CD4-positive, alpha-beta T cell (primary cell): ENCODE measurements around the gene APOBEC4. TPM values are rescaled to one million over a fixed set of nuclear protein-coding genes. Genes with fewer than 3 reads are reported as not detected.
"Not testable (repeated sequence)": the region's sequence is repeated elsewhere in the genome, so short reads cannot be mapped to it uniquely, and the experiment has no call there.

Experiments used
- ATAC-seq: fragments of 200-7000 bp; cut with Tn5 transposase; one replicate; pipeline ENCODE4 v1.10.0; 2022; ENCODE audit warnings: mild to moderate bottlenecking; ENCODE audit not compliant: poor library complexity
- CTCF ChIA-PET: fragments of 350-600 bp; sonication (Branson Sonifier 250); formaldehyde crosslinking; loops from one replicate; lab custom pipeline; 2021; ENCODE audit warnings: antibody characterized with exemption, inconsistent platforms; lab: Charles Lee
- POLR2A ChIA-PET: fragments of 350-600 bp; sonication (Branson Sonifier 250); formaldehyde crosslinking; loops from one replicate; lab custom pipeline; 2021; ENCODE audit warnings: antibody characterized with exemption, inconsistent platforms; lab: Charles Lee
- DNase-seq, 14 experiments: peaks; one replicate each; pipeline ENCODE4 v3.0.0-alpha.2; 2013 to 2020; ENCODE audit warnings: mixed read lengths in 2 of 14
- H3K27ac ChIP-seq, 2 donors: one replicate each; pipeline versions ENCODE4 v1.5.1 to v1.7.0; 2013; ENCODE audit warnings: low read length in 2 of 2, low read depth in 1 of 2, mild to moderate bottlenecking in 1 of 2
- H3K27me3 ChIP-seq, 2 experiments: 1 replicate in 1 of 2; 2 replicates in 1 of 2; pipeline versions ENCODE4 v1.6.1 to v1.7.0; 2013; ENCODE audit warnings: low read length in 2 of 2, control low read depth in 1 of 2, mild to moderate bottlenecking in 1 of 2, moderate library complexity in 1 of 2; ENCODE audit not compliant: insufficient read depth in 2 of 2, control insufficient read depth in 1 of 2
- H3K36me3 ChIP-seq: one replicate; pipeline ENCODE4 v1.6.1; 2013; ENCODE audit warnings: low read length, control low read depth; ENCODE audit not compliant: insufficient read depth
- H3K4me1 ChIP-seq: one replicate; pipeline ENCODE4 v1.6.1; 2013; ENCODE audit warnings: low read length, control low read depth; ENCODE audit not compliant: insufficient read depth
- H3K4me3 ChIP-seq: one replicate; pipeline ENCODE4 v1.5.1; 2013; ENCODE audit warnings: mild to moderate bottlenecking, low read length, moderate library complexity
- H3K9me3 ChIP-seq, 2 experiments: 1 replicate in 1 of 2; 2 replicates in 1 of 2; pipeline versions ENCODE4 v1.6.1 to v1.7.0; 2013; ENCODE audit warnings: low read length in 2 of 2, mild to moderate bottlenecking in 2 of 2, control low read depth in 1 of 2, moderate library complexity in 1 of 2; ENCODE audit not compliant: control insufficient read depth in 1 of 2, insufficient read depth in 1 of 2
- H3K27ac Mint-ChIP-seq: one replicate; pipeline ENCODE4 v1.8.0; 2020; ENCODE audit warnings: mixed read lengths
- H3K27me3 Mint-ChIP-seq: one replicate; pipeline ENCODE4 v1.8.0; 2021; ENCODE audit warnings: mixed read lengths
- H3K36me3 Mint-ChIP-seq: one replicate; pipeline ENCODE4 v1.8.0; 2021; ENCODE audit warnings: low read depth, mixed read lengths
- H3K4me1 Mint-ChIP-seq: one replicate; pipeline ENCODE4 v1.8.0; 2021; ENCODE audit warnings: low read depth, mixed read lengths
- H3K4me3 Mint-ChIP-seq: one replicate; pipeline ENCODE4 v1.8.0; 2020; ENCODE audit warnings: mild to moderate bottlenecking, mixed read lengths
- H3K9me3 Mint-ChIP-seq: one replicate; pipeline ENCODE4 v1.8.0; 2020; ENCODE audit warnings: mixed read lengths
- intact Hi-C, 2 experiments: fragments of 100-400 bp; cut with DNase I in 1 of 2; cut with micrococcal nuclease in 1 of 2; formaldehyde crosslinking; loops; one replicate each; pipeline versions ENCODE4 v1.15.1 to v1.9.0; 2023 to 2025; cut with DNase I, micrococcal nuclease
- total RNA-seq, 174 experiments: library from RNA in 2 of 174; stranded (reverse) in 2 of 174; gene quantifications; one replicate each; pipeline ENCODE4 v1.2.3 and lab custom pipeline; 2021 to 2026
- TF ChIP-seq, protein P1 (sequence below): fragments of 200-600 bp; IDR thresholded peaks from one replicate; pipeline ENCODE4 v1.8.0; 2022; ENCODE audit warnings: antibody characterized with exemption, mild to moderate bottlenecking

APOBEC4 gene
- total RNA-seq, 2 experiments from 2014 or later: not detected

DNA sequence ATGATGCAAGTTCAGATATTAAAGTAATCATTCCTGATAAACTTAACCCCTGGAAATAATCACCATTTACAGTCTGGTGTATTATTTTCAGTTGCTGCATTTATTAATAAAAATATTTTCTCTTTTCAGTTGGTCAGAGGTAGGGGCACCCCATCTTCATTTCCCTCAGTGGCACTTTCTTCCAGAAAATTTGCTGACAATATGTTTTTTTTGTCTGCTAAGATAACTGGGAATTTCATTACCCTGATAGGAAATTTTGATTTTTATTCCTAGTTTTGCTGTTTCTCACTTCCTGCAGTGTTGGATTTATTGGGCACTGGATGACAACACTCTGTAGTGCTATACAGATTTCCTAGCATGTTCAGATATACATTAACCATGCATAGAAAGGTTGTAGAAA is 33.1 kb upstream of the APOBEC4 start:
- intact Hi-C loops: loop anchor here (5.0 to 10.0 kb wide), 2 partner anchors 34 to 229 kb away; partner anchors contain the start of gene APOBEC4 (in 1 of the 2)
- POLR2A ChIA-PET: no interaction called here

DNA sequence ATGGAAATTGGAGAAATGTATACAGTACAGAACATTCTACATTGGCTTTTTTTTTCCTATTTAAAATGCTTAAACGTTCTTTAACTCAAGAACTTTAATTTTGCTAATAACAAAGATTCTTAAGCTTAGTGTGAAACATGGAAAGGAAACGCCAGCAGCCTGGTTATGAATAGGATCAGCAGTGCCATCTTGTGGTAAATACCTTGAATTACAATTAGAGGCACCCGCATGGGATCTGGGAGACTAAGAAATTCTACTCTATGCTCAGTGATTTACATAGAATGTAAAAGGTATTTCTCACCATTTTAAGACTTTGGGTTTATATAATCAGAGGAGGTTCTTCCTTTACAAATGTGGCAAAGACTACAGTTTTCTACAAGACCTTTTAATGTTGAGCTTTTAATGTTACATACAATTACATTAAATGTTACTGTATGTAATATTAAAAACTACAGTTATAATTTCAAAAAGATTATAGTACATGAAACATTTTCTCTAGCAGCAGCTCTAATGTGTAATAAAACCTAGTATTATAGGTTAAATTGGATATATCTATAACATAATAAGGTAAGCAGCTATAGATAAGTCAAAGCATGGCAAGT is 32.1 kb upstream of the APOBEC4 start:
- no peaks in the 10 kb centered on the region for H3K4me1 Mint-ChIP-seq
- no peak overlapping the region for H3K27ac Mint-ChIP-seq
- Histone ChIP-seq H3K9me3 (no peaks in the 10 kb centered on the region), H3K36me3 (no peaks in the 10 kb centered on the region), H3K4me3 (no peak overlapping the region), H3K27ac (no peak overlapping the region), H3K4me1 (no peaks in the 10 kb centered on the region), H3K27me3 (no peaks in the 10 kb centered on the region)
- H3K4me3 Mint-ChIP-seq: no peak overlapping the region
- CTCF ChIA-PET: interaction anchor here (0.7 to 2.3 kb wide), 13 partner anchors 9 to 366 kb away, joined by 3 to 16 read pairs (median 3); partner anchors contain the start of genes APOBEC4 and TSEN15
- DNase-seq (peak in 7 of 14 experiments; percentile 2 to 73 (median 30)), ATAC-seq (peak; percentile 60)
- H3K9me3 Mint-ChIP-seq: no peaks in the 10 kb centered on the region
- H3K27me3 Mint-ChIP-seq: no peaks in the 10 kb centered on the region
- TF ChIP-seq, protein P1, sequence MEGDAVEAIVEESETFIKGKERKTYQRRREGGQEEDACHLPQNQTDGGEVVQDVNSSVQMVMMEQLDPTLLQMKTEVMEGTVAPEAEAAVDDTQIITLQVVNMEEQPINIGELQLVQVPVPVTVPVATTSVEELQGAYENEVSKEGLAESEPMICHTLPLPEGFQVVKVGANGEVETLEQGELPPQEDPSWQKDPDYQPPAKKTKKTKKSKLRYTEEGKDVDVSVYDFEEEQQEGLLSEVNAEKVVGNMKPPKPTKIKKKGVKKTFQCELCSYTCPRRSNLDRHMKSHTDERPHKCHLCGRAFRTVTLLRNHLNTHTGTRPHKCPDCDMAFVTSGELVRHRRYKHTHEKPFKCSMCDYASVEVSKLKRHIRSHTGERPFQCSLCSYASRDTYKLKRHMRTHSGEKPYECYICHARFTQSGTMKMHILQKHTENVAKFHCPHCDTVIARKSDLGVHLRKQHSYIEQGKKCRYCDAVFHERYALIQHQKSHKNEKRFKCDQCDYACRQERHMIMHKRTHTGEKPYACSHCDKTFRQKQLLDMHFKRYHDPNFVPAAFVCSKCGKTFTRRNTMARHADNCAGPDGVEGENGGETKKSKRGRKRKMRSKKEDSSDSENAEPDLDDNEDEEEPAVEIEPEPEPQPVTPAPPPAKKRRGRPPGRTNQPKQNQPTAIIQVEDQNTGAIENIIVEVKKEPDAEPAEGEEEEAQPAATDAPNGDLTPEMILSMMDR: peak; percentile 85
- no peaks in the 10 kb centered on the region for H3K36me3 Mint-ChIP-seq
- intact Hi-C loops: loop anchor here (1.0 to 10.0 kb wide), 4 partner anchors 33 to 404 kb away; partner anchors contain the start of gene APOBEC4 (in 1 of the 2)
- POLR2A ChIA-PET: interaction anchor here (1.3 kb wide), 2 partner anchors 29 to 231 kb away, joined by 5 read pairs; no protein-coding TSS in a partner anchor

More for the DNA sequence above, 33.1 kb upstream of the APOBEC4 start:
- Mint-ChIP-seq H3K36me3 (no peaks in the 10 kb centered on the region), H3K9me3 (no peaks in the 10 kb centered on the region), H3K4me1 (no peaks in the 10 kb centered on the region), H3K4me3 (no peak overlapping the region), H3K27ac (no peak overlapping the region), H3K27me3 (no peaks in the 10 kb centered on the region)
- Histone ChIP-seq H3K9me3 (no peaks in the 10 kb centered on the region), H3K4me1 (no peaks in the 10 kb centered on the region), H3K36me3 (no peaks in the 10 kb centered on the region), H3K27me3 (no peaks in the 10 kb centered on the region), H3K27ac (no peak overlapping the region), H3K4me3 (no peak overlapping the region)
- DNase-seq (no peak), ATAC-seq (no peak)
- CTCF ChIA-PET: interaction anchor here (1.8 to 2.3 kb wide), 3 partner anchors 9 to 230 kb away, joined by 11 to 16 read pairs (median 14); partner anchors contain the start of gene APOBEC4
- TF ChIP-seq, protein P1: no peak

- H3K36me3 Mint-ChIP-seq, intact Hi-C loops, POLR2A ChIA-PET: not testable (repeated sequence)
Observed at GRCh38 chr1:183679363-183679762, 26.2 kb upstream of the APOBEC4 start.

More at GRCh38 chr1:183679363-183679762, 26.2 kb upstream of the APOBEC4 start:
- ATAC-seq, DNase-seq, H3K4me3 ChIP-seq, H3K4me1 ChIP-seq, H3K27ac Mint-ChIP-seq, H3K27me3 ChIP-seq, CTCF ChIA-PET, H3K4me3 Mint-ChIP-seq, H3K27ac ChIP-seq, H3K9me3 Mint-ChIP-seq, H3K27me3 Mint-ChIP-seq, H3K36me3 ChIP-seq, H3K9me3 ChIP-seq, H3K4me1 Mint-ChIP-seq: not testable (repeated sequence)
